Left ventricle myocardium inferior (tissue), 1 donor: ENCODE data around the gene HEXA. TPM values are rescaled to one million over a fixed set of nuclear protein-coding genes. Genes with fewer than 3 reads are reported as not detected.

Experiments used
- DNase-seq: peaks from one replicate; pipeline ENCODE4 v3.0.0-alpha.2; 2020
- H3K27ac ChIP-seq: fragments of 200-600 bp; replicated peaks from 2 replicates; pipeline ENCODE4 v1.8.0; 2021
- H3K27me3 ChIP-seq: fragments of 200-600 bp; 2 replicates; pipeline ENCODE4 v1.8.0; 2021; ENCODE audit warnings: low read depth
- H3K36me3 ChIP-seq: fragments of 200-600 bp; 2 replicates; pipeline ENCODE4 v1.8.0; 2021
- H3K4me1 ChIP-seq: fragments of 200-600 bp; 2 replicates; pipeline ENCODE4 v1.8.0; 2021
- H3K4me3 ChIP-seq: fragments of 200-600 bp; 2 replicates; pipeline ENCODE4 v1.8.0; 2021; ENCODE audit warnings: mild to moderate bottlenecking, moderate library complexity
- H3K9me3 ChIP-seq: fragments of 200-600 bp; replicated peaks from 2 replicates; pipeline ENCODE4 v1.8.0; 2021
- CTCF ChIP-seq: fragments of 200-600 bp; IDR thresholded peaks from 2 replicates; pipeline ENCODE4 v1.8.0; 2021; ENCODE audit warnings: antibody characterized with exemption, mild to moderate bottlenecking, borderline replicate concordance
- intact Hi-C: fragments of 100-400 bp; cut with micrococcal nuclease; formaldehyde crosslinking; loops from one replicate; pipeline ENCODE4 v1.11.0; 2022
- total RNA-seq: library from RNA; stranded (reverse); fragmentation: NEBNext Ultra II Directional; extraction: Animal tissue kit (Norgen Biotek cat#: 25700); gene quantifications from one replicate; pipeline ENCODE4 v1.2.1, GENCODE V29; 2021
- donor health status: DM: no; HTN: yes; CAD: no; lungs with severe emphysema.

HEXA gene
- total RNA-seq, 1 donor from 2014 or later: 58.9 TPM

GRCh38 chr15:72338617-72339321, 37.0 kb downstream of the HEXA start:
- H3K27ac ChIP-seq: peak overlapping the region; percentile 42
- intact Hi-C loops: no loop called here
- H3K4me1 ChIP-seq: no peaks in the 10 kb centered on the region
- no peak overlapping the region for H3K4me3 ChIP-seq
- H3K36me3 ChIP-seq: peaks cover 45% of the 10 kb centered on the region
- peaks cover 9% of the 10 kb centered on the region for H3K9me3 ChIP-seq
- no peak for TF ChIP-seq CTCF
- H3K27me3 ChIP-seq: no peaks in the 10 kb centered on the region
- no peak for DNase-seq

- intact Hi-C loops: no loop called here
- Histone ChIP-seq H3K4me3 (no peak overlapping the region), H3K36me3 (peaks cover 39% of the 10 kb centered on the region), H3K9me3 (peaks cover 9% of the 10 kb centered on the region), H3K27ac (no peak overlapping the region), H3K27me3 (no peaks in the 10 kb centered on the region), H3K4me1 (no peaks in the 10 kb centered on the region)
- no peak for TF ChIP-seq CTCF
- no peak for DNase-seq
Measured at GRCh38 chr15:72338148-72338547, 37.7 kb downstream of the HEXA start.

- no peak overlapping the region for H3K27ac ChIP-seq
- peaks cover 42% of the 10 kb centered on the region for H3K36me3 ChIP-seq
- intact Hi-C loops: no loop called here
- no peak for TF ChIP-seq CTCF
- H3K27me3 ChIP-seq: no peaks in the 10 kb centered on the region
- H3K9me3 ChIP-seq: peaks cover 9% of the 10 kb centered on the region
- H3K4me3 ChIP-seq: no peak overlapping the region
- no peak for DNase-seq
- no peaks in the 10 kb centered on the region for H3K4me1 ChIP-seq
Measured at GRCh38 chr15:72334842-72335241, 41.0 kb downstream of the HEXA start.

GRCh38 chr15:72331021-72331420, 44.8 kb downstream of the HEXA start:
- H3K9me3 ChIP-seq: peaks cover 9% of the 10 kb centered on the region
- no peaks in the 10 kb centered on the region for H3K4me1 ChIP-seq
- H3K27me3 ChIP-seq: no peaks in the 10 kb centered on the region
- no peak for DNase-seq
- H3K27ac ChIP-seq: no peak overlapping the region
- TF ChIP-seq CTCF: no peak
- H3K4me3 ChIP-seq: no peak overlapping the region
- intact Hi-C loops: no loop called here
- H3K36me3 ChIP-seq: peaks cover 41% of the 10 kb centered on the region

- intact Hi-C loops: no loop called here
- H3K4me1 ChIP-seq: peaks cover 15% of the 10 kb centered on the region
- peaks cover 22% of the 10 kb centered on the region for H3K36me3 ChIP-seq
- DNase-seq: no peak
- H3K9me3 ChIP-seq: peaks cover 13% of the 10 kb centered on the region
- no peaks in the 10 kb centered on the region for H3K27me3 ChIP-seq
- TF ChIP-seq CTCF: no peak
- H3K27ac ChIP-seq: no peak overlapping the region
- H3K4me3 ChIP-seq: no peak overlapping the region
Measured at GRCh38 chr15:72323752-72324151, 52.1 kb downstream of the HEXA start.
